Endothelial cell of umbilical vein (primary cell): ENCODE results near the gene COX14.

Source experiments
- EZH2 ChIP-seq: IDR thresholded peaks from 2 replicates; pipeline ENCODE4 v1.6.1; 2012; ENCODE audit warnings: borderline replicate concordance, low read depth, mild to moderate bottlenecking, moderate library complexity, low read length, inconsistent platforms; ENCODE audit not compliant: severe bottlenecking
- FOS ChIP-seq: IDR thresholded peaks from 2 replicates; pipeline ENCODE4 v1.6.1; 2011; ENCODE audit warnings: mild to moderate bottlenecking, low read length, moderate library complexity, borderline replicate concordance; ENCODE audit not compliant: insufficient read depth
- POLR2A ChIP-seq: IDR thresholded peaks from 2 replicates; pipeline ENCODE4 v1.6.1; 2012; ENCODE audit warnings: low read depth, mild to moderate bottlenecking, control low read depth, low read length
- POLR2AphosphoS5 ChIP-seq: IDR thresholded peaks from 2 replicates; pipeline ENCODE4 v1.6.1; 2012; ENCODE audit warnings: low read depth, mild to moderate bottlenecking, control low read depth, low read length, moderate library complexity; ENCODE audit not compliant: insufficient read depth
- TF ChIP-seq, protein P1 (sequence below), 2 donors: IDR thresholded peaks; 1 replicate in 1 of 2; 2 replicates in 1 of 2; pipeline ENCODE4 v1.5.1; 2011; ENCODE audit warnings: low read length in 2 of 2, mild to moderate bottlenecking in 2 of 2, moderate library complexity in 2 of 2, control low read depth in 1 of 2, inconsistent platforms in 1 of 2, low read depth in 1 of 2; ENCODE audit not compliant: insufficient read depth in 1 of 2; ENCODE audit errors: extremely low read depth in 1 of 2

DNA sequence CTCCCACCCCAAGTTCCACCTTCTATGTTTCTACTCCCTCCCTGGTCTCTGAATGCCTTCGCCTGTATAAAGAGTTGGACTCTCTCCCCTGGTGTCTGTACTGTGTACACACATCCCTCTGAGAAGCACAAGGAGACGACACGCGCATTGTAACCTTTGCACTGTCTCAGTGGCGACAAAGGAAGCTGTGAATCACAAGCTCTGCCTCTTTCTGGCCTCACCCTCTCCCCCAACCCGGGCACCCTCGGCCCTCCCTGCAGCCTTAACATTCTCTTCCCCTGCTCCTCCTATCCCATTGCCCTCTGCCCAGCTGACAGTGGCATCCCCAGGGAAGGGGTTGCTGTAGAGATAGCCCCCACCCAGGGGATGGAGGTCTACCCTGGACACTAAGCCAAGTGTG lies 29.4 kb upstream of the COX14 start:
- TF ChIP-seq, protein P1, sequence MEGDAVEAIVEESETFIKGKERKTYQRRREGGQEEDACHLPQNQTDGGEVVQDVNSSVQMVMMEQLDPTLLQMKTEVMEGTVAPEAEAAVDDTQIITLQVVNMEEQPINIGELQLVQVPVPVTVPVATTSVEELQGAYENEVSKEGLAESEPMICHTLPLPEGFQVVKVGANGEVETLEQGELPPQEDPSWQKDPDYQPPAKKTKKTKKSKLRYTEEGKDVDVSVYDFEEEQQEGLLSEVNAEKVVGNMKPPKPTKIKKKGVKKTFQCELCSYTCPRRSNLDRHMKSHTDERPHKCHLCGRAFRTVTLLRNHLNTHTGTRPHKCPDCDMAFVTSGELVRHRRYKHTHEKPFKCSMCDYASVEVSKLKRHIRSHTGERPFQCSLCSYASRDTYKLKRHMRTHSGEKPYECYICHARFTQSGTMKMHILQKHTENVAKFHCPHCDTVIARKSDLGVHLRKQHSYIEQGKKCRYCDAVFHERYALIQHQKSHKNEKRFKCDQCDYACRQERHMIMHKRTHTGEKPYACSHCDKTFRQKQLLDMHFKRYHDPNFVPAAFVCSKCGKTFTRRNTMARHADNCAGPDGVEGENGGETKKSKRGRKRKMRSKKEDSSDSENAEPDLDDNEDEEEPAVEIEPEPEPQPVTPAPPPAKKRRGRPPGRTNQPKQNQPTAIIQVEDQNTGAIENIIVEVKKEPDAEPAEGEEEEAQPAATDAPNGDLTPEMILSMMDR (IDR thresholded peaks at IDR 0.05; ENCODE audit: extremely low read depth in 1 of 2, insufficient read depth in 1 of 2, low read depth in 1 of 2, low read length in 2 of 2): no peak
- TF ChIP-seq POLR2AphosphoS5 (no peak), POLR2A (no peak), EZH2 (no peak), FOS (no peak)
